ENCODE results near the gene CCDC17.

DNA sequence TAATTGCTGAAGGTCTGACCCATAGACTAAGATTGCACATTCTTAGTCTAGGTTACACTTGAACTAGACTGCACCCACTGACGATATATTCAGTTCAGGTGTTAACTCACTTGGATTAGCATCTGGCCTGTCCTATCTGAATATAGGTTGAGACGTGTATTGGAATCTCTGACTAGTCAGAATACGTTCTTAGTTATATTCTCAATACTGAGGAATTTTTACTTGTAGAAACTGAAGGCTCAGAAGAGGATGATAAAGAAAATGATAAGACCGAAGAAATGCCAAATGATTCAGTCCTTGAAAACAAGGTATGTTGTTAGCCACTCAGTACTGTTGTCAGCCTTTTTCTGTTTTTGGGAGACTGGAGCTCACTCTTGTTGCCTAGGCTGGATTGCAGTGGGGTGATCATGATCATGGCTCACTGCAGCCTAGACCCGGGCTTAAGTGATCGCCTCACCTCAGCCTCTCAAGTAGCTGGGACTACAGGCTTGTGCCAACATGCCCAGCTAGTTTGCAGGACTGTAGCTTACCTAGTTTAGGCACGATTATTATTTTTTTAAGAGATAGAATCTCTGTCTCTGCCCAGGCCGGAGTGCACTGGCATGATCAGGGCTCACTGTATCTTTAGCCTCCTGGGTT, 10.8 kb downstream of the CCDC17 start:
- TF ChIP-seq SP4 (IDR thresholded peaks at IDR 0.05; ENCODE audit: low read length) (no peak), EZH2 (IDR thresholded peaks at IDR 0.05; ENCODE audit: low read depth, low read length, severe bottlenecking) (no peak)
